GM21825 (cell line): ENCODE data around the gene C11orf21.

Experiments
- ATAC-seq: cut with Tn5 transposase; IDR thresholded peaks from one replicate; pipeline ENCODE4 v1.9.1; 2021; ENCODE audit warnings: mild to moderate bottlenecking, moderate library complexity; ENCODE audit not compliant: unreplicated experiment

The C11orf21 gene

DNA sequence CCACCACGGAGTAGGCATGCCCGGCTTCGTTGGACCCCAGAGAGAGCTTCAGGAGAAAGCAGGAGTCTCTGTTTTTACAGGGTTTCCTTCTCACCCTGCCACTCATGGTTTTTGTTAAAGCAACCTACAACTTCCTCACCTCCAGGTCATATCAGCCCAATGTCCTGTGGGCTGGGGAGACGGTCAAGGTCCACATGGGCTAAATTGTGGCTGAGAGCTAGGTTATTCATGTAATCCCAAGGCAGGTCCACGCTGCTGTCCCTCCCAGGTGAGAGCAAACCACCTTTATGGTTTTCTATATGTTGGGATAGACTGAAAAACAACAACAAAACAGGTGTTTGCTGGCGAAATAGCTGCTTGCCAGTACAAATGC lies 19.6 kb upstream of the C11orf21 start:
- no peak for ATAC-seq

DNA sequence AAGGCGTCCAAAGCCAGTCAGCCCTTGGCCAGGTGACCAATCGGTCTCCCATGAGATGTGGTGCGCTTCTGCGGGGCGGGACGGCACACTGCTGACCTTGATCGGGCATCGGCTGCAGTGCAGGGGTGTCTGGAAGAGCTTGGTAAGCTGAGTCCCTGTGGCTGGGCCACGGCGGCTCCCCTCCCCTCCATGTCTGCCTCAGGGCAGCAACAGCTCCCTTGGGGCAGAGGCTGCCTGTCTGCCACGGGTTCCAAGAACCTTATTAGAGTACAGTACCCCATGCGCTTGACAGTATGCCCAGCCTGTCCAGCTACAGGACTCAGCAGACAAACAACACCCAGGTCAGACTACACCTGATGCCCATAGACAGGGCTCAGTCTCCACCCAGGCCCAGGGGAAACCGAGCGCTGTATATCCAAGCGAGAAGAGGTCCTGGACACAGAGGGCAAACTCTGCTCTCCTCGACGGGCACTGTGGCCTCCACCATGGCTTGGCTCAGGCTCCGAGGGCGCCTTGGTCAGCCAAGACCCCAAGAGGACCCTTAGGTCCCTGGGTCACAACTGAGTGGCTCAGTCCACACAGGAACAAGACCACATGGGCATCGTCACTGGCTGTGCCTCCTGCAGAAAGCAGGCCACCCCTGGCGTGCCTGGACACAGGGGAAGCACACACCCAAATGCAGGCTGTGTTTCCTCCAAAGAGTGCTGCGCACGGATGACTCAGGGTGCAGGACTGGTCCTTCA lies 19.0 kb upstream of the C11orf21 start:
- ATAC-seq = no peak

DNA sequence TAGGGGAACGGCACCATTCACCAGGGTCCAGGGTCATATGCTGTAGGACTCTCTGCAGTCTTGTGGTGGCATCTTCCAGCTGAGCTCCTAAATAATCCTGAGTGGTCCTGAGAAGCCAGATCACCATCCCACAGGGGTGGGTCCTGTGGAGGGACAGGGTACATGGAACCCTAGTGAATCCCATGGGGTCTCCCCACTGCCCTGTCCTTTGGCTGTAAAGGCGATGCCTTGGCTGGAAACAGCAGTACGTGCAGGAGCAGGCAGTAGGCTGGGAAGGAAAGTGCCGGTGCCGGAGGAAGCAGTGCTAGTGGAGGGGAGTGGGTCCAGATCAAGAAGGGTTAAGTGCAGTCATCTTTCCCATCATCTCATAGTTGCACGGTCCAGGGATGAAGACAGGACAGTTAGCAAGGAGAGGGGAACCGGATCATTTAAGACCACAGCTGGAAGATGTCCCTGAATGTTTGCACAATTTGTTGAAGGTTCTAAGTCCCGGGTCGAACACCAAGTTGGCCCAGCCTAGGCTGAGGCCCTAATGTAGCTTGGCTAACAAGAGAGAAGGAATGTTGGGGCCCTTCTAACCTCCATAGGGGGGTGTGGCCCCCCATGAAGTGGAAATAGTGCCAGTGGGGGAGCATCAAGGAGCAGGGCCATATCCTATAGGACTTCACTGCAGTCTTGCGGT lies 18.2 kb upstream of the C11orf21 start:
- no peak for ATAC-seq

DNA sequence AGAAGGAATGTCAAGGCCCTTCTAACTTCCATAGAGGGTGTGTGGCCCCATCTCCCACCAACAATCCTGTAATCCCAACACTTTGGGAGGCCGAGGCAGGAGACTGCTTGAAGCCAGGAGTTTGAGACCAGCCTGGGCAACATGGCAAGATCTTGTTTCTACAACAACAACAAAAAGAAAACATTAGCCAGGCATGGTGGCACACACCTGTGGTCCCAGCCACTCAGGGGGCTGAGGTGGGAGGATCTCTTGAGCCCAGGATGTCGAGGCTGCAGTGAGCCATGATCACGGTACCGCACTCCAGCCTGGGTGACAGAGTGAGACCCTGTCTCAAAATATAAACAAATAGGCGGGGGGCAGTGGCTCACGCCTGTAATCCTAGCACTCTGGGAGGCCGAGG lies 17.0 kb upstream of the C11orf21 start:
- no peak for ATAC-seq

- ATAC-seq = no peak
Observed at GRCh38 chr11:2318123-2318522, 16.4 kb upstream of the C11orf21 start.

- ATAC-seq = no peak
Observed at GRCh38 chr11:2317354-2318050, 15.8 kb upstream of the C11orf21 start.

DNA sequence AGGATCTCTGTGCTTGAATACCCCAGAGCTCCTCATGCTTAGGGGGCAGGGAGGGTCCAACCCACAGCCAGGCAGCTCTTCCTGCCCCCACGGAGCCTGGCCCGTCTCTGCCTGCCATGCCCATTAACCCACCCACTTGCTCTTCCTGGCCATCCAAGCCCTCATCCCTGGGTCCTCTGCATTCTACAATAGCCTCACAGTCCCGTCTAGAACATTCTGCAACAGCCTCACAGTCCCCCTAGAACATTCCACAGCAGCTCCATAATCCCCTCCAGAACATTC lies 15.2 kb upstream of the C11orf21 start:
- ATAC-seq = no peak

GRCh38 chr11:2316169-2316962 lies 14.6 kb upstream of the C11orf21 start:
- ATAC-seq = no peak

GRCh38 chr11:2315395-2316168 lies 13.9 kb upstream of the C11orf21 start:
- ATAC-seq = no peak

DNA sequence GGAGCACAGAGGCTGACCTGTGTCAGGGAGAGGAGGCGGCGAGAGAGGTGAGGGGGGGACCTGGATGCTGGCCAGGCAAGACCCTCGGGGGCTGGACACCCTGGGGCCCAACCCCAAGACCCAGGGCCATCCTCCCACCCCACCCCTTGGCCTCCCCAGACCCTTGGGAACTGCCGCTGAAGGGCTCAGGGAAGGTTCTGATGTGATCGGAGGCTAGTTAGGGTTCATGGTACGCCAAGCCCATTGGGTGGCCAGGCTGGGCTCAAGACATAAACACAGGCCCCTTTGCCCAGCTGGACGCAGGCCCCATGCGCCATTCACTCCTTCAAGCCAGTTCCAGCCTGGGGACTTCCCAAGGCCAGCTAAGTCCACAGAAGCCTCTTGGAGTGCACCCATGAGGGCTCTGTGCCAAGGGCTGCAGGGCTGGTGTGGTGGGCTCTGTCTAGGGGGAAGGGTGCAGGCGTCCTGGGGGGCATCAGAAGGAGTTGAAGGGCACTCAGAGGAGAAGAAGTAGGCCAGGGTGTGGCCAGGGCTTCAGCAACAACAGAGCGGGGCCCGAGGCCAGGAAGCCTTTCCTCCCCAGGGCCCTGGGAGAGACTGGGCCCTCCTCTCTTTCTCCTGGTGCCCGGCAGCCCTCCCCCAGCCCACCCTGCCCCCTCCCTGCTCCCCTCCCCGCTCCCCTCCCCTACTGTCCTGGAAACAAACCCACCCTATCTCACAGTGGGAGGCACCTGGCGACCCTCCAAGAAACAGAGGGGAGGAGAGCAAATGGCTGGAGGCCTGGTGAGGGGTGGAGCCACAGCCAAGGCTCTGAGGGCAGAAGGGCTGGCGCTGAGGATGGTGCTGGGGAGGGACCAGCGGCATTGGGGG lies 13.0 kb upstream of the C11orf21 start:
- ATAC-seq = no peak

- no peak for ATAC-seq
Observed at GRCh38 chr11:2314136-2314524, 12.4 kb upstream of the C11orf21 start.

DNA sequence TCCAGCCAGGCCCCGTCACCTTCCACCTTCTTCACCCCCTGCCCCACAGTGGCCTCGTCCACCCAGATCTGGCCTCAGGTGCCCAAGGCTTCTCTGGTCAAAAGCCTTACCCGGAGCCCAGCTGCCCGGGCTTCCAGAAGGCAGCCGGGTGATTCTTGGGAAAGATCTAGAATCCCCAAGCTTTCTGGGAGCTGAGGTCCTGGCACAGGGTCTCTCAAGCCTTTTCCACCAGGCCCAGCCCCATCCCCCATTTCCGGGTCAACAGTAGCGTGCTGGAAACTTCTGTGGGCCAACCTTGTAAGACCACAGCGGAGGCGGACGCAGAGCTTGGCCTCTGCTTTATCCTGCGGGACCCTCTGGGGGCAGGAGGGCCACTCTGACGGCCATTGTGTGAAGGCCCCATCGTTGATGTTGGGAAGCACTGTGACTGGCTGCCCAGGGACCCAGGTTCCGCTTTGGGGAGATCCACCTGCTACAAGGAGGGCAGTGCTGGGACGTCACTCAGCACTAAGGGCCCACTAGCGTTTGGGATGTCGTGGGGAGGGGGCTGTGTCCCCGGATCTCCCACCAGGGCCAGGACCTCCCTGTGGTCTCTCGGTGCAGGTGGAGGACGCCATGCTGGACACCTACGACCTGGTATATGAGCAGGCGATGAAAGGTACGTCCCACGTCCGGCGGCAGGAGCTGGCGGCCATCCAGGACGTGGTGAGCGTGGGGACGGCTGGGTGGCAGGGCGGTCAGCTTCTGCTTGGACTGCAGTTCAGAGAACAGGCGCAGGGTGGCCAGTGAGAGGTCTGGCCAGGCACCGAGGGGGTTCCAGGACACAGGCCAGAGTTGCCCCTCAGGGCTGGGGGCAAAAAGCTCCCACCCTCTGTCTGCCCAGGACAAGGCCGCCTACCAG lies 11.6 kb upstream of the C11orf21 start:
- no peak for ATAC-seq

DNA sequence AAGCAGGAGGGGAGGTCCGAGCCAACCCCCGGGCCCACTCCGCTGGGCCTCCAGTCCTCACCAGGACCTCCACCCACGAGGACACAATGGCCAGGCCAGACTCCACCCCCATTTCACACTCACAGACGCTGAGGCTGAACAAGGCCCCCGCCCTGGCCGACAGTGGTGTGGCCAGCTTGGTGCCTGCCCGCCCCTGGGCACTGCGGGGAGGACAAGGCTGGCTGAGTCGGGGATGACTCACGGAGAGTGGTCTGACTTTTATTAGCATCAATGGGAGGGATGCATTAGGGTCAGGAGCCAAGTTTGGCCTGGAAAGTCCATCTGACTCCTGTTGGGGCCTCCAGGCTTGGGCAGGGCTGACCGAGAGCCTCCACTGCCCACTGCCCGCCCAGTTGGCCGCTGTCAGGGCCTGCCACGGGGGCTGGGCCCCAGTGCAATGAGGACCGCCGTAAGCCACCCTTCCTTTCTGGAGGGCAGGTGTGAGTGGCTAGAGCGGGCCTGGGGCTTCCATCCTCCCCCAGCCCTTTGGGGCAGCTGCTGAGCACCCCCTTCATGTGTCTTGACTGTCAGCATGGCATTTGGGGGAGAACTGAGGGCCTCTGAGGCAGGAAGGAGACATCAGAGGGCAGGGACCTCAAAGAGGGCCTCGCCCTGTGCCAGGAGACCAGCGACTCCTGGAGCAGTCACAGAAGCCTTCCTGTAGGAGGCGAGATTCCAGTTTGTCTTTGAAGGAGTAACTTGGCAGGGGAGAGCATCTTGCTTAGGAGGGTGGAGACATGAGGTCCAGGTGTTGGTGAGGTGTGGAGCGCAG lies 10.7 kb upstream of the C11orf21 start:
- no peak for ATAC-seq

DNA sequence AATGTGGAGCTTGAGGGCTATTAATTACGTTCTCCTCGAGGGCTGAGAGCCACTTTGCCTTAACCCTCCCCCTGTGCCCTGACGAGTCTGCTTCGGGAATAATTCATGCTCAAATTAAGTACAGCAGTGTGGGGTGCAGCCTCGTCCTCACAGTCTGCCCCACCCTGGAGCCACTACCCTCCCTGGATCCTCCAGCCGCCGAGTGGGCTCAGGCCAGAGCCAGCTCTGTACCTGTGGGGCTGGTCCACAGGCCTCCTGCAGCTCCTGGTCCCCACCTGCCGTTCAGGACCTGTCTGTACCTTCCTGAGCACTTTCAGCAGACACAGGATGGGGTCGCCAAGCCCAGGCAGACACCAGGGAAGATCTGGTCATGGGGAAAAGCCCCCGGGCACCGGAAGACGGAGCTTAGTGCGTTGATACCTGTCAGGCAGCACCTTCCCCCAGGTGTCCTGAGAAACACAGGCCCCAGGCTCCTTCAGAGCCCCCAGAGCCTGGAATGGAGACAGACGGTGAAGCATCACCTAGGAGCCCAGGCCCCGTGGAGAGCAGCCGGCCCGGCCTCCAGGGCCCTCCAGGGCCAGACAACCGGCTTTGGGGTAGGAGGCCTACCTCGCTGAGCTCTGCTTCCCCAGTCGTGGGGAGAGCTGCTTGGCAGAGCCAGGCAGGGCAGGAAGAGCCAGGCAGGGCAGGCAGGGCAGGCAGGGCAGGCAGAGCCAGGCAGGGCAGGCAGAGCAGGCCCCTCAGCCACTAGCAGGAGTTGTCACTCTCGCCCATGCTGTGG lies 9.8 kb upstream of the C11orf21 start:
- no peak for ATAC-seq

GRCh38 chr11:2310786-2311352 lies 9.2 kb upstream of the C11orf21 start:
- ATAC-seq = no peak

DNA sequence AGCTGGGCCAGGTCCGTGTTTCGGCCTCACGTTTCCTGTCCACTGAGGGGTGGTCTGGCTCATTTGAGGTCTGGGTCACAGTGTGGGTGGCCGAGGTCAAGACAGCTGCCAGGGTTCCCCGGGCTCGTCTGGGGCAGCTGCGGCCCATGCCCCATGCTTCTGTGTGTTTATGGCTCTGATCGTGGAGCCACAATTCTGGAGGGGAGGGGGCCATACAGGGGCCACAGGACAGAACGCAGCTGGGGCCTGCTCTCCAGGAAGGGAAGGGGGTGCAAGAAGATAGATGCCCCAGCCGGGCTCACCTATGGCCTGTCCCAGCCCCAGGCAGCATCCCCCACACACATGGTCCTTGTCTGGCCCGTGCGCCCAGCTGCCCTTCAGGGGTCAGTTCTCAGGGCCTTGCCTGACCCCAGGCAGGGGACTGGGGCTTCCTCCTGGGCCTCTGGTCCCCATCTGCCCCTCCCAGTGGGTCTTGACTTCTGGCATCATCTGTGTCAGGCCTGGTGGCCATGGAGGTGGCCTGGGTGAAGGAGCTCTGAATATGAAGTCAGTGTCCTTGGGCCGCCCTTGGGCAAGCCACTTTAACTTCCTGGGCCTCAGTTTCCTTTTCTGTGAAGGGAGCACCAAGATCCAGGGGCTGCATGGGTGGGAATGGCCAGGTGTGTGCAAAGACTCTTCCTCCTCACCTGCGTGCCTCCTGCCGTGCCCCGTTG lies 8.5 kb upstream of the C11orf21 start:
- no peak for ATAC-seq
